ENCODE measurements around the gene MT1G.
"Not testable (repeated sequence)": the region's sequence is repeated elsewhere in the genome, so short reads cannot be mapped to it uniquely, and the experiment has no call there.

Gene MT1G

GRCh38 chr16:56637814-56638750 is 29.8 kb downstream of the MT1G start, which contains the start of gene MT1A:
MT1A (plus strand) TSS chr16:56638666; CDS start chr16:56638739, 73 bp downstream.
- DNase-seq (ENCODE audit: low read depth in 2 of 2) = no peak

DNA sequence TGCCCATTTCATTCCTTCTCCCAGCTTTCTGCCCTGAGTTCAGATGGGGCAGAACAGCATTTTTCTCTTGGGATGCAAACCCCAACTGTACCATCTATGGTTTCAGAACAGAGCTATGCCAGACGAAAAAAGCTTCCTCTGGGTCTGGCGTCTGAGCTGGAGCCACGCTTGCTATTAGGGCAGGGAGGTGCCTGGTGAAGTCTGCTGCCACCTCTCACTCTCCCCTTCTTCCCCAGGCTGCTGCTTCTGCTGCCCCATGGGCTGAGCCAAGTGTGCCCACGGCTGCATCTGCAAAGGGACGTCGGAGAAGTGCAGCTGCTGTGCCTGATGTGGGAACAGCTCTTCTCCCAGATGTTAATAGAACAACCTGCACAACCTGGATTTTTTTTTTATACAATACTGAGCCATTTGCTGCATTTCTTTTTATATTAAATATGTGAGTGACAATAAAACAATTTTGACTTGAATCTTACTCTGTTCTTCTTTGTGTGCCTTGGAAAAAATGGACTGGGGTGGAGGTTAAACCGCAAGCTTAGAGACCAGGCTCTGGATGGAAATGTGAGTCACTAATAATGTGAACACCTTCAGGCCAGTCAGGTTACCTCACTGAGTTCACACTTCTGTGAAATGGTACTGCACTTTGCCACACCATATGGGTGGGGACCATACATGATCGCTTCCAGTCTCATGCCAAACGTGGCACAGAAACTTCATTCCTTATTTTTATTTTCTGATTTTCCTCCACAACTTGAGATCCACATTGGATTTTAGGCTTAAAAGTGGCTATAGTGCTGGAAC is 31.1 kb downstream of the MT1G start:
- DNase-seq (ENCODE audit: low read depth in 2 of 2) = no peak

DNA sequence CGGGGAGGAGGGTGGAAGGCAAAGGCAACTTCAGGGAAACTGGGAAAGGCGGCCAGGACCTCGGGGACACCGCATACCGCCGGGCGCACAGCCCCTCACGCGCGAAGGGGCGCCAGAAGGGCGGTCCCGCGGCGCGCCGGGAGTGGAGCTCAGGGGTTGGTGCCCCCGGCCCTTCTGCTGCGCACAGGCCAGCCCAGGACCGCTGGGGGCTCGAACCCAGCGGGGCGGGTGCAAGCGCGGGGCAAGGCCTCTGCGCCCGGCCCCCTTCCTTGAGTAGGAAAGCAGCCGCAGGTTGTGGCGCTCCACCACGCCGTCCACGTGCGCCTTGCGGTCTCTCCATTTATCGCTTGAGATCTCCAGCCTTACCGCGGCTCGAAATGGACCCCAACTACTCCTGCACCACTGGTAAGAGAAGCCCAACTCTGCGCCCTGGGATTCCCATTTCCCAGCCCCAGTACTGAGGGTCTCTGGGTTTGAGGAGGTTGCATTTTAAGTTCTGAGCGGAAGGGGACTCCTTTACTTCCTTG is 32.4 kb downstream of the MT1G start:
- DNase-seq (ENCODE audit: low read depth in 2 of 2) = no peak

DNA sequence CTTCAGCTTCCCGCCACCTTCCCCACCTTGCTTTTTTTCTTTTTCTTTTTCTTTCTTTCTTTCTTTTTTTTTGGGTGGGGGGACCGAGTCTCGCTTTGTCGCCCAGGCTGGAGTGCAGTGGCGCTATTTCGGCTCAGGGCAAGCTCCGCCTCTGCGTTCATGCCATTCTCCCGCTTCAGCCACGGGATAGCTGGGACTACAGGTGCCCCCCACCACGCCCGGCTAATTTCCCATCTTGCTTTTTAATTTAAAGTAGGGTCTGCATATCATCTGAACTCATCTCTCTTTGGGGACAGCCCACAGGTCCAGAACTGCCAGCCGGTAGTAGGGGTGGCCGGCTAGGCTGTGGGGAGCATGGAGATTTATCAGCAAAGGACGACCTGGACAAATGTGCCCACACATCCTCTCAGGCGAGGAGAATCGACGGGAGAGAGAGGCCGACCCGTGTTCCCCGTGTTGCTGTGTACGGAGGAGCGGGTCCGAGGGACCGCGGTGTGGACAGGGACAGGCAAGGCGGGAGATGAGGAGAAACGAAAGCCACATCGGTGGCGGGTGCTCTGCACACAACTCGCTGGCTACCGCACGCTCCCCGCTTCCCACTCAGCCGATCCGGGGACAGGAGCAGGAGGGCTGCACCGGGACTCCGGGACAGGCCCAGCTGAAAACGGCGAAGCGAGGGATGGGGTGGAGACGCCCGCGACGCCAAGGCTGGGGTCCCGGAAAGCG is 33.0 kb downstream of the MT1G start:
- DNase-seq (ENCODE audit: low read depth in 2 of 2) = no peak

DNA sequence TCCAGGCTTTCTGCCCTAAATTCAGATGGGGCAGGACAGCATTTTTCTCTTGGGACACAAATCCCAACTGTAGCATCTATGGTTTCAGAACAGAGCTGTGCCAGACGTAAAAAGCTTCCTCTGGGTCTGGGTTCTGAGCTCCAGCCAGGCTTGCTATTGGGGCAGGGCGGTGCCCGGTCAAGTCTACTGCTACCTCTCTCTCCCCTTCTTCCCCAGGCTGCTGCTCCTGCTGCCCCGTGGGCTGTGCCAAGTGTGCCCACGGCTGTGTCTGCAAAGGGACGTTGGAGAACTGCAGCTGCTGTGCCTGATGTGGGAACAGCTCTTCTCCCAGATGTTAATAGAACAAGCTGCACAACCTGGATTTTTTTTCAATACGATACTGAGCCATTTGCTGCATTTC is 34.3 kb downstream of the MT1G start:
- no peak for DNase-seq (ENCODE audit: low read depth in 2 of 2)

GRCh38 chr16:56632848-56633365 is 35.0 kb downstream of the MT1G start:
- no peak for DNase-seq (ENCODE audit: low read depth in 2 of 2)

GRCh38 chr16:56632156-56632847 is 35.6 kb downstream of the MT1G start, which contains the start of gene MT1M:
MT1M (plus strand) TSS chr16:56632659; CDS start chr16:56632732, 73 bp downstream.
- DNase-seq (ENCODE audit: low read depth in 2 of 2) = no peak

GRCh38 chr16:56631832-56632155 is 36.1 kb downstream of the MT1G start:
- no peak for DNase-seq (ENCODE audit: low read depth in 2 of 2)

DNA sequence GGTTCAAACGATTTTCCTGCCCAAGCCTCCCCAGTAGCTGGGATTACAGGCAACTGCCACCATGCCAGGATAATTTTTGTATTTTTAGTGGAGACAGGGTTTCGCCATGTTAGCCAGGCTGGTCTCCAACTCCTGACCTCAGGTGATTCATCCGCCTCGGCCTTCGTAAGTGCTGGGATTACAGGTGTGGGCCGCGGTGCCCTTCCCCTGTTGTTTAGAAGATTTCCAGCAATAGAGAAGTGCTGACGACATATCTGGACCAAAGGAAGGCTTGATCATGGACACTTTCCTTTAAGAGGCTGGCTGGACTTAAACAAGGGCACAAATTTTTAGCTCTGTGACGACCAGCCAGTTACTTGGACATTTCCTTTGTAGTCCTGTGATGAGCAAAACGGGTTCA is 36.7 kb downstream of the MT1G start:
- no peak for DNase-seq (ENCODE audit: low read depth in 2 of 2)

GRCh38 chr16:56630134-56630533 is 37.7 kb downstream of the MT1G start:
- DNase-seq (ENCODE audit: low read depth in 2 of 2) = no peak

- no peak for DNase-seq (ENCODE audit: low read depth in 2 of 2)
These were observed 38.3 kb downstream of the MT1G start for GRCh38 chr16:56629531-56629930.

DNA sequence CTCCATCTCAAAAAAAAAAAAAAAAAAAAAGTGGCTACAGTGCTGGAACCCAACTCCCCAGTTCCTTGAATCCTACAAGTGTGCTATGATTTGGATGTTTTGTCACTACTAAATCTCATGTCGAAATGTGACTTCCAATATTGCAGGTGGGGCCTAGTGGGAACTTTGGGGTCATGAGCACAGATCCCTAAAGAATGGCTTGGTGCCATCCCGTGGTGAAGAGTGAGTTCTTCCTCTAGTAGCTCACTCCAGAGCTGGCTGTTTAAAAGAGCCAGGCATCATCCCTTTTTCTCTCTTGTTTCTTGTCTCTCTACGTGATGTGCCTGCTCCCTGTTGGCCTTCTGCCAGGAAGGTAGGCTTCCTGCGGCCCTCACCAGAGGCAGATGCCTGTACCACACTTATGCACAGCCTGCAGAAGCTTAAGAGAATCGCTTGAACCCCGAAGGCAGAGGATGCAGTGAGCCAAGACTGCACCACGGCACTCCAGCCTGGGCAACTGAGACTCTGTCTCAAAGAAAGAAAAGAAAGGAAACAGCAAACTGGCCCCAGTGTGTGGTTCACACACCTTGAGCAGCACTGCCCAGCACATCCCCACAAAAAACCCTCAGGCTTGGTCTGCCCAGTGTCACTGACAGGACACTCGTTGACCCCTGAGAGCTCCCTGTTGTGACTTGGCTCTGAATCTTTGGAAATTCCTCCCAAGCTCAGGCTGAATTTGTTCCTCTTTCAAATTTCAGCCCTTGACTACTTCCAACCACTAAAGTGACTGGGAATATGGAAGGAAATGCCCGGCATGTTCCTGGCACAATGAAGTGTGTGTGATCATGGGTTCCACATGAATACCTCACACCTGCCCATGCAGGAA is 39.1 kb downstream of the MT1G start:
- DNase-seq (ENCODE audit: low read depth in 2 of 2) = no peak

- no peak for DNase-seq (ENCODE audit: low read depth in 2 of 2)
These were observed 41.2 kb downstream of the MT1G start for GRCh38 chr16:56626685-56627084.

- DNase-seq (ENCODE audit: low read depth in 2 of 2) = no peak
These were observed 41.8 kb downstream of the MT1G start for GRCh38 chr16:56625943-56626654.

DNA sequence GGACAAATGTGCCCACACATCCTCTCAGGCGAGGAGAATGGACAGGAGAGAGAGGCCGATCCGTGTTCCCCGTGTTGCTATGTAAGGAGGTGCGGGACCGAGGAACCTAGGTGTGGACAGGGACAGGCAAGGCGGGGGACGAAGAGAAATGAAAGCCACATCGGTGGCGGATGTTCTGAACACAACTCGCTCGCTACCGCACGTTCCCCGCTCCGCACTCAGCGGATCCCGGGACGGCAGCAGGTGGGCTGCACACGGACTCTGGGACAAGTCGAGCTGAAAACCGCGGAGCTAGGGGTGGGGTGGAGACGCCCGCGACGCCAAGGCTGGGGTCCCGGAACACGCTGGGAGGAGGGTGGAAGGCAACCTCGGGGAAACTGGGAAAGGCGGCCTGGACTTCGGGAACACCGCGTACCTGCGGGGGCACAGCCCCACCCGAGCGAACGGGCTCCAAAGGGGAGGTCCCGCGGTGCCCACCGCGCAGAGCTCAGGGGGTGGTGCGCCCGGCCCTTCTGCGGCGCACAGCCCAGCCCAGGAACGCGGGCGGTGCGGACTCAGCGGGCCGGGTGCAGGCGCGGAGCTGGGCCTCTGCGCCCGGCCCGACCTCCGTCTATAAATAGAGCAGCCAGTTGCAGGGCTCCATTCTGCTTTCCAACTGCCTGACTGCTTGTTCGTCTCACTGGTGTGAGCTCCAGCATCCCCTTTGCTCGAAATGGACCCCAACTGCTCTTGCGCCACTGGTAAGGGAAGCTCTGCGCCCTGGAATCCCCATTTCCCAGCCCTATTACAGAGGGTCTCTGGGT is 42.5 kb downstream of the MT1G start, which contains the start of gene MT1E:
Gene MT1E (plus strand): TSS at position 642 of the 803 bp plus-strand sequence. CDS start 71 bp downstream, at position 713.
- DNase-seq (ENCODE audit: low read depth in 2 of 2) = peak; percentile 61 to 63

DNA sequence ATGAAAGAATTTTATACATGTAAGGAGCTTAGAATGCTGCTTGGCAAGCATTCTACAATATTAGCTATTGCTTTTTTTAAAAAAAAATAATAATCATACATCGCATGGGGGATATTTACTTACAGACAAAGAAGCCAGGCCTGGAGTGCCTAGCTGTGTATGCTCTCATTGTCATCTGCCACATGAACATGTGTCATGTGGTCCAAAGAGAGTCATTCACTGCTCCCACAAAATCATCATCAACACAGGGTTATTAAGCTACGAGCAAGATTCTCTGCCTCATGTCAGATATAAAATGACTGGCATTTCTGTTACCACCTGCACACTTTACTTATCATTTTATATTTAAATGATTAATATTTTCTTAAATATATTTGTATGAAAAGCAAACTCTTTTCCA is 44.2 kb downstream of the MT1G start:
- DNase-seq (ENCODE audit: low read depth in 2 of 2) = no peak

DNA sequence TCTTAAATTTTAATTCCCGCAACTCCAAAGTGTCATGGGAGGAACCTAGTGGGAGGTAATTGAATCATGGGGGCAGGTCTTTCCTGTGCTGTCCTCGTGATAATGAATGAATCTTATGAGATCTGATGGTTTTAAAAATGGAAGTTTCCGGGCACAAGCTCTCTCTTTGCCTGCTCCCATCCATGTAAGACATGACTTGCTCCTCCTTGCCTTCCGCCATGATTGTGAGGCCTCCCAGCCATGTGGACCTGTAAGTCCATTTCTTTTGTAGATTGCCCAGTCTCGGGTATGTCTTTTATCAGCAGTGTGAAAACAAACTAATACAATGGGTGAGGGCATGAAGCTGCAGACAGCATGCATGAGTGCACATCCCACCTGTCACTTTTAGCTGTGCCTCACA is 44.7 kb downstream of the MT1G start:
- DNase-seq (ENCODE audit: low read depth in 2 of 2) = not testable (repeated sequence)

Data from fibroblast of skin of left quadriceps (primary cell).